H1 (cell line): ENCODE data around the gene MYRIP.

Source experiments
- CREB1 ChIP-seq: IDR thresholded peaks from 2 replicates; pipeline ENCODE4 v1.6.1; 2012; ENCODE audit warnings: inconsistent platforms
- EP300 ChIP-seq, 2 experiments: IDR thresholded peaks; 1 replicate in 1 of 2; 2 replicates in 1 of 2; pipeline ENCODE4 v1.6.1; 2011 to 2012; ENCODE audit warnings: low read depth in 2 of 2, low read length in 2 of 2, mild to moderate bottlenecking in 2 of 2, borderline replicate concordance in 1 of 2, inconsistent platforms in 1 of 2, moderate library complexity in 1 of 2
- EZH2 ChIP-seq: fragments of 200-600 bp; sonication (generic); IDR thresholded peaks from 2 replicates; pipeline ENCODE4 v1.7.1; 2012; ENCODE audit warnings: low read depth, mild to moderate bottlenecking, moderate library complexity, low read length, inconsistent platforms; ENCODE audit not compliant: severe bottlenecking
- KDM1A ChIP-seq: fragments of 200-600, 300-600 bp; sonication (generic); IDR thresholded peaks from 2 replicates; pipeline ENCODE4 v1.7.1; 2016; ENCODE audit warnings: mild to moderate bottlenecking, low read length, borderline replicate concordance
- KDM5A ChIP-seq: fragments of 200-600 bp; IDR thresholded peaks from 2 replicates; pipeline ENCODE4 v1.7.1; 2012; ENCODE audit warnings: mild to moderate bottlenecking, low read length, inconsistent platforms, mixed read lengths
- MAFK ChIP-seq: IDR thresholded peaks from 2 replicates; pipeline ENCODE4 v1.6.1; 2012; ENCODE audit warnings: low read depth, mild to moderate bottlenecking, improper control_type of control experiment, low read length
- POLR2A ChIP-seq, 2 experiments: IDR thresholded peaks; 1 replicate in 1 of 2; 2 replicates in 1 of 2; pipeline ENCODE4 v1.6.1; 2011; ENCODE audit warnings: low read depth in 2 of 2, low read length in 2 of 2, mild to moderate bottlenecking in 2 of 2; ENCODE audit errors: control extremely low read depth in 1 of 2
- POLR2AphosphoS5 ChIP-seq: IDR thresholded peaks from 2 replicates; pipeline ENCODE4 v1.6.1; 2011; ENCODE audit warnings: low read depth, low read length
- RAD21 ChIP-seq, 2 experiments: IDR thresholded peaks in 1 of 2; conservative IDR thresholded peaks in 1 of 2; 2 replicates each; pipeline ENCODE4 v1.6.1; 2011; ENCODE audit warnings: low read depth in 2 of 2, low read length in 2 of 2, improper control_type of control experiment in 1 of 2, inconsistent platforms in 1 of 2, mild to moderate bottlenecking in 1 of 2, moderate library complexity in 1 of 2
- SP4 ChIP-seq: IDR thresholded peaks from 2 replicates; pipeline ENCODE4 v1.6.1; 2012; ENCODE audit warnings: low read length, inconsistent platforms
- TAF1 ChIP-seq: IDR thresholded peaks from 2 replicates; pipeline ENCODE4 v1.6.1; 2011; ENCODE audit warnings: mild to moderate bottlenecking, low read depth, low read length
- TBP ChIP-seq: IDR thresholded peaks from 2 replicates; pipeline ENCODE4 v1.6.1; 2011; ENCODE audit warnings: low read depth, low read length, improper control_type of control experiment
- TF ChIP-seq, protein P1 (sequence below): IDR thresholded peaks from 2 replicates; pipeline ENCODE4 v1.6.1; 2011; ENCODE audit warnings: low read depth, mild to moderate bottlenecking, low read length; ENCODE audit not compliant: insufficient read depth
- TF ChIP-seq, protein P2 (sequence below), 3 experiments: IDR thresholded peaks; 1 replicate in 2 of 3; 2 replicates in 1 of 3; pipeline versions ENCODE4 v1.5.1 to v1.6.1; 2011; ENCODE audit warnings: low read length in 3 of 3, mild to moderate bottlenecking in 3 of 3, inconsistent platforms in 2 of 3, low read depth in 1 of 3, moderate library complexity in 1 of 3; ENCODE audit not compliant: insufficient read depth in 1 of 3; ENCODE audit errors: control extremely low read depth in 1 of 3

DNA sequence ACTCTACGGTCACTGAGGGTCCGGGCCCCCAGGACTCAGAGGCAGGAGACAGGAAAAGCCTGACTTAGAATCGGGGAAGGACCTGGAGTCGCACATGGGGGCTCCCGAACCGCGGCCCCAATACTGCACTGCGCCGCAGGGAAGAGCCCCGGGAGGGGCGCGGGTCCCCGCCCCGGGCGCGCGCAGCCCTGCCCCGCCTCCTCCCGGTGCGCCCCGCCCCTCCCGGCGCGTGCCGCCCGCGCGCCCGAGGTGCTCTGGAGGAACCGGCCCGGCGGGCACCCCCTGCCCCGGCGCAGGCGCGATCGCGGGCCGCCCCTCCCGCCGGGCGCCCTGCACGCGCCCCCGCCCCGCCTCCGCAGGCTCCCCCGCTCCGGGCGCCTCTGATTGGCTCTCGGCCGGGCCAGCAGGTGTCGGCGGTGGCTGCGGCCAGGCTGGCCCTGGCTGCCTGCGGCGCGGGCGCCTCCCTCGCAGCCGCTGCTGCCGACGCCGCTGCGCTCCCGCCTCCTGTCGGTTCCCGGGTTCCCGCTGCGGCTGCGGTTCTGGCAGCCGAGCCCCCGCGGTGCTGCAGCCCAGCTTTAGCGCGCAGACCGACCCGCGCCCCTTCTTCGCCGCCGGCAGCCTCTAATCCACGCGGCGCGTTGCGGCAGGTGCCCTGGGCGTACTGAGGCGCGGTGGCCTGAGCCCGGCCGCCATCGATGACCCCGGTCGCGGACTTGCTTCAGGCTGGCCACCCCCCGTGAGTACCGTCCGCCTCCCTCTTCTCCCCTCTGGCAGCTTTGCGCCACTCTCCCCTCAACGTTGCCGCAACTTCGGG lies at the start of gene MYRIP:
- no peak for TF ChIP-seq EZH2
- no peak for TF ChIP-seq POLR2A (IDR thresholded peaks at IDR 0.05; ENCODE audit: control extremely low read depth in 1 of 2, low read depth in 2 of 2, low read length in 2 of 2)
- no peak for TF ChIP-seq SP4
- 0 out of 2 replicates have a peak, but pooled peaks have one; percentile 15 for TF ChIP-seq TAF1
- peak in 1 of 2 experiments; percentile 9; a peak in 1 of 3 replicates for TF ChIP-seq EP300 (IDR thresholded peaks at IDR 0.05; ENCODE audit: borderline replicate concordance in 1 of 2, low read depth in 2 of 2, low read length in 2 of 2)
- TF ChIP-seq, protein P1, sequence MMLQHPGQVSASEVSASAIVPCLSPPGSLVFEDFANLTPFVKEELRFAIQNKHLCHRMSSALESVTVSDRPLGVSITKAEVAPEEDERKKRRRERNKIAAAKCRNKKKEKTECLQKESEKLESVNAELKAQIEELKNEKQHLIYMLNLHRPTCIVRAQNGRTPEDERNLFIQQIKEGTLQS = no peak
- no peak for TF ChIP-seq TBP
- TF ChIP-seq, protein P2, sequence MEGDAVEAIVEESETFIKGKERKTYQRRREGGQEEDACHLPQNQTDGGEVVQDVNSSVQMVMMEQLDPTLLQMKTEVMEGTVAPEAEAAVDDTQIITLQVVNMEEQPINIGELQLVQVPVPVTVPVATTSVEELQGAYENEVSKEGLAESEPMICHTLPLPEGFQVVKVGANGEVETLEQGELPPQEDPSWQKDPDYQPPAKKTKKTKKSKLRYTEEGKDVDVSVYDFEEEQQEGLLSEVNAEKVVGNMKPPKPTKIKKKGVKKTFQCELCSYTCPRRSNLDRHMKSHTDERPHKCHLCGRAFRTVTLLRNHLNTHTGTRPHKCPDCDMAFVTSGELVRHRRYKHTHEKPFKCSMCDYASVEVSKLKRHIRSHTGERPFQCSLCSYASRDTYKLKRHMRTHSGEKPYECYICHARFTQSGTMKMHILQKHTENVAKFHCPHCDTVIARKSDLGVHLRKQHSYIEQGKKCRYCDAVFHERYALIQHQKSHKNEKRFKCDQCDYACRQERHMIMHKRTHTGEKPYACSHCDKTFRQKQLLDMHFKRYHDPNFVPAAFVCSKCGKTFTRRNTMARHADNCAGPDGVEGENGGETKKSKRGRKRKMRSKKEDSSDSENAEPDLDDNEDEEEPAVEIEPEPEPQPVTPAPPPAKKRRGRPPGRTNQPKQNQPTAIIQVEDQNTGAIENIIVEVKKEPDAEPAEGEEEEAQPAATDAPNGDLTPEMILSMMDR (IDR thresholded peaks at IDR 0.05; ENCODE audit: control extremely low read depth in 1 of 3, insufficient read depth in 1 of 3, low read depth in 1 of 3, low read length in 3 of 3) = no peak
- no peak for TF ChIP-seq RAD21 (IDR thresholded peaks at IDR 0.05 in 1 of 2, conservative IDR thresholded peaks at IDR 0.05 in 1 of 2; ENCODE audit: low read depth in 2 of 2, low read length in 2 of 2)
- TF ChIP-seq KDM1A = no peak
- no peak for TF ChIP-seq CREB1
- TF ChIP-seq POLR2AphosphoS5 = no peak
- TF ChIP-seq MAFK = no peak
- TF ChIP-seq KDM5A = no peak
